Measurements from ENCODE around the gene TAF8.

DNA sequence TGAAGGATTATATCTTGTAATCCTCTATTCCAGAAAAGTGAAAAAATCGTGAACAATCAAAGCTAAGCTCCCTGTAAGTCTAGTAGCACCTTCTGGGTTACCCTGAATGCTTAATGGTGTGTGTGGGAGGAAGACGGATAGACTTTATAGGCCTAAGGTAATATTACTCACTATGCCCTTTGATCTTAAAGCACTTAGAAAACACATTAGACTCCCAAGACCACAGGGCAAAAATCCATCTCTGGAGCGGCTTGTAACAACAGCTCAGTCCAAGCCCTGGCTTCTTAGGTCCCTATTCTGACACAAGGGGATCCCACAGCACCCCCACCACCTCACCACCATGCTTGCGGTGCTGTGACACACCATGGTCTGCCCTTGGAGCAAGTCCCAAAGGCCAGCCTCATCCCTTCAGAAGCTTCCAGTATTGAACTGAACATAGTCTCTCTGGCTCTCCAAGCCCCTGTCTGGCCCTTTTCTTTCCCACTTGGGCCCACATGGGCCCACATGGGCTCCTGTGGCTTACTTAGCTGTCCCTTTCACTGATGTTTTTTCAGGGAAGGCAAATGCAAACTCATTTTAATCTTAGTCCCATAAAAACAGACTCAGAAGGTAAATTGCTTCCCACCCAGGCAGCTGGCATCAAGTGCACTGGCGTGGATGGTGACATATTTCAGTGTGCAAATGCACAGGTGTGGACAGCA is 63.8 kb downstream of the TAF8 start:
- TF ChIP-seq, protein P1, sequence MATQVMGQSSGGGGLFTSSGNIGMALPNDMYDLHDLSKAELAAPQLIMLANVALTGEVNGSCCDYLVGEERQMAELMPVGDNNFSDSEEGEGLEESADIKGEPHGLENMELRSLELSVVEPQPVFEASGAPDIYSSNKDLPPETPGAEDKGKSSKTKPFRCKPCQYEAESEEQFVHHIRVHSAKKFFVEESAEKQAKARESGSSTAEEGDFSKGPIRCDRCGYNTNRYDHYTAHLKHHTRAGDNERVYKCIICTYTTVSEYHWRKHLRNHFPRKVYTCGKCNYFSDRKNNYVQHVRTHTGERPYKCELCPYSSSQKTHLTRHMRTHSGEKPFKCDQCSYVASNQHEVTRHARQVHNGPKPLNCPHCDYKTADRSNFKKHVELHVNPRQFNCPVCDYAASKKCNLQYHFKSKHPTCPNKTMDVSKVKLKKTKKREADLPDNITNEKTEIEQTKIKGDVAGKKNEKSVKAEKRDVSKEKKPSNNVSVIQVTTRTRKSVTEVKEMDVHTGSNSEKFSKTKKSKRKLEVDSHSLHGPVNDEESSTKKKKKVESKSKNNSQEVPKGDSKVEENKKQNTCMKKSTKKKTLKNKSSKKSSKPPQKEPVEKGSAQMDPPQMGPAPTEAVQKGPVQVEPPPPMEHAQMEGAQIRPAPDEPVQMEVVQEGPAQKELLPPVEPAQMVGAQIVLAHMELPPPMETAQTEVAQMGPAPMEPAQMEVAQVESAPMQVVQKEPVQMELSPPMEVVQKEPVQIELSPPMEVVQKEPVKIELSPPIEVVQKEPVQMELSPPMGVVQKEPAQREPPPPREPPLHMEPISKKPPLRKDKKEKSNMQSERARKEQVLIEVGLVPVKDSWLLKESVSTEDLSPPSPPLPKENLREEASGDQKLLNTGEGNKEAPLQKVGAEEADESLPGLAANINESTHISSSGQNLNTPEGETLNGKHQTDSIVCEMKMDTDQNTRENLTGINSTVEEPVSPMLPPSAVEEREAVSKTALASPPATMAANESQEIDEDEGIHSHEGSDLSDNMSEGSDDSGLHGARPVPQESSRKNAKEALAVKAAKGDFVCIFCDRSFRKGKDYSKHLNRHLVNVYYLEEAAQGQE (IDR thresholded peaks at IDR 0.05; ENCODE audit: insufficient replicate concordance, low read depth): no peak
- TF ChIP-seq, protein P2, sequence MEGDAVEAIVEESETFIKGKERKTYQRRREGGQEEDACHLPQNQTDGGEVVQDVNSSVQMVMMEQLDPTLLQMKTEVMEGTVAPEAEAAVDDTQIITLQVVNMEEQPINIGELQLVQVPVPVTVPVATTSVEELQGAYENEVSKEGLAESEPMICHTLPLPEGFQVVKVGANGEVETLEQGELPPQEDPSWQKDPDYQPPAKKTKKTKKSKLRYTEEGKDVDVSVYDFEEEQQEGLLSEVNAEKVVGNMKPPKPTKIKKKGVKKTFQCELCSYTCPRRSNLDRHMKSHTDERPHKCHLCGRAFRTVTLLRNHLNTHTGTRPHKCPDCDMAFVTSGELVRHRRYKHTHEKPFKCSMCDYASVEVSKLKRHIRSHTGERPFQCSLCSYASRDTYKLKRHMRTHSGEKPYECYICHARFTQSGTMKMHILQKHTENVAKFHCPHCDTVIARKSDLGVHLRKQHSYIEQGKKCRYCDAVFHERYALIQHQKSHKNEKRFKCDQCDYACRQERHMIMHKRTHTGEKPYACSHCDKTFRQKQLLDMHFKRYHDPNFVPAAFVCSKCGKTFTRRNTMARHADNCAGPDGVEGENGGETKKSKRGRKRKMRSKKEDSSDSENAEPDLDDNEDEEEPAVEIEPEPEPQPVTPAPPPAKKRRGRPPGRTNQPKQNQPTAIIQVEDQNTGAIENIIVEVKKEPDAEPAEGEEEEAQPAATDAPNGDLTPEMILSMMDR (IDR thresholded peaks at IDR 0.05; ENCODE audit: insufficient read depth, low read length): no peak
